Large intestine (tissue), 3 donors: ENCODE results near the gene KCTD19. TPM values are rescaled to one million over a fixed set of nuclear protein-coding genes. Genes with fewer than 3 reads are reported as not detected.

Experiments
- DNase-seq, 2 donors: peaks; one replicate each; pipeline versions ENCODE4 v3.0.0 to v3.0.0-alpha.2; 2013
- H3K27ac ChIP-seq: one replicate; pipeline ENCODE4 v1.5.1; 2013; ENCODE audit warnings: low read length
- H3K27me3 ChIP-seq: 2 replicates; pipeline ENCODE4 v1.6.1; 2013; ENCODE audit warnings: low read length; ENCODE audit not compliant: control insufficient read depth, insufficient read depth
- H3K36me3 ChIP-seq: 2 replicates; pipeline ENCODE4 v1.6.1; 2013; ENCODE audit warnings: low read length; ENCODE audit not compliant: control insufficient read depth, insufficient read depth
- H3K4me1 ChIP-seq: one replicate; pipeline ENCODE4 v1.6.1; 2013; ENCODE audit warnings: low read length; ENCODE audit not compliant: control insufficient read depth, insufficient read depth
- H3K4me3 ChIP-seq: one replicate; pipeline ENCODE4 v1.5.1; 2013; ENCODE audit warnings: low read length
- H3K9me3 ChIP-seq: one replicate; pipeline ENCODE4 v1.6.1; 2013; ENCODE audit warnings: mild to moderate bottlenecking, low read depth, low read length, moderate library complexity; ENCODE audit not compliant: control insufficient read depth
- WGBS: methylation state at CpG from one replicate; pipeline ENCODE4 v1.1.5; 2013; ENCODE audit warnings: low lambda C conversion rate; ENCODE audit not compliant: insufficient coverage; 5-methylcytosine and 5-hydroxymethylcytosine counted together
- polyA plus RNA-seq: library from polyadenylated mRNA; unstranded; fragments of 120-200 nt; gene quantifications from one replicate; pipeline ENCODE4 v1.2.1, GENCODE V29; 2013

KCTD19 gene
- polyA plus RNA-seq, 1 donor = 0.40 TPM

- no peak overlapping the region for H3K27ac ChIP-seq
- DNase-seq = no peak
- no CpG with 5 or more reads among the region's 4 CpGs for WGBS
- peaks cover 36% of the 10 kb centered on the region for H3K4me1 ChIP-seq
- H3K36me3 ChIP-seq = peaks cover 6% of the 10 kb centered on the region
- no peaks in the 10 kb centered on the region for H3K9me3 ChIP-seq
- peaks cover 7% of the 10 kb centered on the region for H3K27me3 ChIP-seq
- H3K4me3 ChIP-seq = no peak overlapping the region
Observed at GRCh38 chr16:67243481-67243880, 83.1 kb downstream of the KCTD19 start.

- peaks cover 12% of the 10 kb centered on the region for H3K36me3 ChIP-seq
- H3K27me3 ChIP-seq = no peaks in the 10 kb centered on the region
- peaks cover 28% of the 10 kb centered on the region for H3K4me1 ChIP-seq
- H3K4me3 ChIP-seq = no peak overlapping the region
- no peak for DNase-seq
- no peak overlapping the region for H3K27ac ChIP-seq
- no peaks in the 10 kb centered on the region for H3K9me3 ChIP-seq
- WGBS = 100% methylated on average over 1 of the region's 4 CpGs
Observed at GRCh38 chr16:67242138-67242730, 84.3 kb downstream of the KCTD19 start.

- H3K27ac ChIP-seq = peak overlapping the region; percentile 57
- H3K4me1 ChIP-seq = peaks cover 28% of the 10 kb centered on the region
- H3K4me3 ChIP-seq = no peak overlapping the region
- peak; percentile 39 to 72 for DNase-seq
- WGBS = 14% methylated on average over 1 of the region's 10 CpGs
- peaks cover 4% of the 10 kb centered on the region for H3K9me3 ChIP-seq
- H3K27me3 ChIP-seq = no peaks in the 10 kb centered on the region
- peaks cover 19% of the 10 kb centered on the region for H3K36me3 ChIP-seq
Observed at GRCh38 chr16:67241008-67241900, 85.3 kb downstream of the KCTD19 start.

- Histone ChIP-seq H3K27me3 (no peaks in the 10 kb centered on the region), H3K4me3 (no peak overlapping the region), H3K4me1 (peaks cover 23% of the 10 kb centered on the region), H3K9me3 (peaks cover 4% of the 10 kb centered on the region), H3K27ac (no peak overlapping the region), H3K36me3 (peaks cover 27% of the 10 kb centered on the region)
- WGBS = no CpG with 5 or more reads among the region's 4 CpGs
- no peak for DNase-seq
Observed at GRCh38 chr16:67240506-67240905, 86.0 kb downstream of the KCTD19 start.

Other genes starting within 250 kb of the KCTD19 start
- 14.3 TPM for gene PHAF1, start 216.8 kb downstream of the KCTD19 start, polyA plus RNA-seq
- 5.5 TPM for gene B3GNT9, start 175.7 kb downstream of the KCTD19 start, polyA plus RNA-seq
- 13.2 TPM for gene TRADD, start 166.8 kb downstream of the KCTD19 start, polyA plus RNA-seq
- gene FBXL8, start 166.8 kb downstream of the KCTD19 start, polyA plus RNA-seq = 5.0 TPM
- 8.2 TPM for gene HSF4, start 162.0 kb downstream of the KCTD19 start, polyA plus RNA-seq
- gene NOL3, start 156.2 kb downstream of the KCTD19 start, polyA plus RNA-seq = 5.8 TPM
- 29.2 TPM for gene MATCAP1, start 142.8 kb downstream of the KCTD19 start, polyA plus RNA-seq
- gene EXOC3L1, start 136.6 kb downstream of the KCTD19 start, polyA plus RNA-seq = 2.1 TPM
- 67.6 TPM for gene E2F4, start 134.6 kb downstream of the KCTD19 start, polyA plus RNA-seq
- 34.0 TPM for gene ELMO3, start 127.6 kb downstream of the KCTD19 start, polyA plus RNA-seq
- 52.8 TPM for gene TMEM208, start 99.6 kb downstream of the KCTD19 start, polyA plus RNA-seq
- gene FHOD1, start 79.3 kb downstream of the KCTD19 start, polyA plus RNA-seq = 13.8 TPM
- gene SLC9A5, start 77.8 kb downstream of the KCTD19 start, polyA plus RNA-seq = 0.96 TPM
- 9.2 TPM for gene PLEKHG4, start 47.2 kb downstream of the KCTD19 start, polyA plus RNA-seq
- gene LRRC36, start 74 bp upstream of the KCTD19 start, polyA plus RNA-seq = 2.5 TPM
- 57.2 TPM for gene TPPP3, start 66.8 kb upstream of the KCTD19 start, polyA plus RNA-seq
- gene ZDHHC1, start 89.7 kb upstream of the KCTD19 start, polyA plus RNA-seq = 6.9 TPM
- 5.8 TPM for gene HSD11B2, start 104.4 kb upstream of the KCTD19 start, polyA plus RNA-seq
- 93.1 TPM for gene ATP6V0D1, start 154.4 kb upstream of the KCTD19 start, polyA plus RNA-seq
- gene AGRP, start 156.8 kb upstream of the KCTD19 start, polyA plus RNA-seq = 0.13 TPM
- gene RIPOR1, start 202.1 kb upstream of the KCTD19 start, polyA plus RNA-seq = 18.9 TPM
- gene CTCF, start 235.8 kb upstream of the KCTD19 start, polyA plus RNA-seq = 43.6 TPM